SK-N-MC (cell line): ENCODE measurements around the gene SNAP47.

Experiments used
- EZH2 ChIP-seq: fragments of 200-600 bp; sonication (generic); IDR thresholded peaks from one replicate; pipeline ENCODE4 v1.6.1; 2017; ENCODE audit warnings: antibody characterized with exemption
- POLR2AphosphoS5 ChIP-seq: IDR thresholded peaks from 2 replicates; pipeline ENCODE4 v1.6.1; 2012; ENCODE audit warnings: mild to moderate bottlenecking, low read depth, low read length, borderline replicate concordance

DNA sequence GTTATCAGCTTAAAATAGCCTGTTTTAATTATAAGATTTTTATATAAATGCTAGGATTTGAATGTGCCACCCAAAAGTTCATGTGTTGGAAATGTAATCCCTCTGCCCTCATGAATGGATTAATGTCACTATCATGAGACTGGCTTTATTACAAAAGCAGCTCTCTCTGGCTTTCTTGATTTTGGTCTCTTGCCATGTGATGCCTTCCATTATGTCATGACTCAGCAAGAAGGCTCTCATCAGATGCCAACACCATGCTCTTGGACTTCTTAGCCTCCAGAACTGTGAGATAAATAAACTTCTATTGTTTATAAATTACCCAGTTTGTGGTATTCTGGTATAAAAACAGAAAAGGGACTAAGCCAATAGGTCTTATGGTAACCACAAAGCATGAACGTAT is 73.3 kb downstream of the SNAP47 start:
- TF ChIP-seq EZH2 (no peak), POLR2AphosphoS5 (no peak)
